ENCODE results near the gene SRRM2.

- TF ChIP-seq CTCF (IDR thresholded peaks at IDR 0.05; ENCODE audit: insufficient read depth, low read depth, low read length), result no peak
- TF ChIP-seq EZH2 (IDR thresholded peaks at IDR 0.05; ENCODE audit: insufficient read depth, low read length), result no peak
Measured at GRCh38 chr16:2756288-2757015, 4.0 kb downstream of the SRRM2 start.
